ENCODE results near the gene ATP2B2. TPM values are rescaled to one million over a fixed set of nuclear protein-coding genes. Genes with fewer than 3 reads are reported as not detected.

The ATP2B2 gene
- total RNA-seq, 1 donor from 2014 or later, result 0.06 TPM

- no peak overlapping the region for H3K27ac ChIP-seq
- intact Hi-C loops (cut with DNase I), result no loop called here
- H3K9me3 ChIP-seq, result no peaks in the 10 kb centered on the region
- ATAC-seq (no peak), DNase-seq (no peak)
- H3K4me1 ChIP-seq, result no peaks in the 10 kb centered on the region
- H3K27me3 ChIP-seq, result no peaks in the 10 kb centered on the region
- no peak overlapping the region for H3K4me3 ChIP-seq
- TF ChIP-seq CTCF (IDR thresholded peaks at IDR 0.05), result no peak
- H3K36me3 ChIP-seq, result no peaks in the 10 kb centered on the region
Measured at GRCh38 chr3:10489746-10490483, 15.5 kb downstream of the ATP2B2 start.

GRCh38 chr3:10487988-10488633 is 17.3 kb downstream of the ATP2B2 start:
- TF ChIP-seq CTCF (IDR thresholded peaks at IDR 0.05), result no peak
- no peak for DNase-seq
- no peaks in the 10 kb centered on the region for H3K9me3 ChIP-seq
- H3K4me3 ChIP-seq, result no peak overlapping the region
- no peak for ATAC-seq
- H3K27ac ChIP-seq, result no peak overlapping the region
- H3K27me3 ChIP-seq, result no peaks in the 10 kb centered on the region
- H3K36me3 ChIP-seq, result no peaks in the 10 kb centered on the region
- no peaks in the 10 kb centered on the region for H3K4me1 ChIP-seq
- intact Hi-C loops (cut with DNase I), result no loop called here

GRCh38 chr3:10485806-10486205 is 19.6 kb downstream of the ATP2B2 start:
- H3K27me3 ChIP-seq, result no peaks in the 10 kb centered on the region
- no peak for DNase-seq

GRCh38 chr3:10485380-10485779 is 20.0 kb downstream of the ATP2B2 start:
- intact Hi-C loops (cut with DNase I), result no loop called here
- TF ChIP-seq CTCF (IDR thresholded peaks at IDR 0.05), result no peak
- ATAC-seq, result no peak

More at GRCh38 chr3:10485806-10486205, 19.6 kb downstream of the ATP2B2 start:
- ATAC-seq, result no peak
- H3K4me3 ChIP-seq, result no peak overlapping the region
- no peaks in the 10 kb centered on the region for H3K9me3 ChIP-seq
- H3K4me1 ChIP-seq, result no peaks in the 10 kb centered on the region
- intact Hi-C loops (cut with DNase I), result no loop called here
- no peaks in the 10 kb centered on the region for H3K36me3 ChIP-seq
- TF ChIP-seq CTCF (IDR thresholded peaks at IDR 0.05), result no peak
- no peak overlapping the region for H3K27ac ChIP-seq

DNA sequence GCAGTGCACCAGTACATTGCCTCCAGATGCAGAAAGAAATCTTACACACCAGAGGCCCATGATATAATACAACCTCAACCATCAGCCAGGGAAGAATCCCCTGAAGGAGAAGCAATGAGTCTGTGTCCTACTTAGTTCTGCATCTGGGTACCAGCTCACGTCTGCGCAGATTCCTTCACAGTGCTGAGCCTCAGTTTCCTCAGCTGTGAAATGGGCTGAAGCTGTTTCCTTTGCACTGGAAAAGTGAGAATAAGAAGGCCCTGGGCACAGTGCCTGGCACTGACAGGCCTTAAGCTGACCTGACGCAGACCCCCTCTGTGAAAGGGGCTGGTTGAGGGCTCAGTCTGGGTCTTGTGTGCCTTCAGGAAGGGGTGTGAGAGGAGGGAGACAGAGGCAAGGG is 20.7 kb downstream of the ATP2B2 start:
- intact Hi-C loops (cut with DNase I), result no loop called here
- ATAC-seq (no peak), DNase-seq (no peak)
- no peaks in the 10 kb centered on the region for H3K27me3 ChIP-seq
- H3K9me3 ChIP-seq, result no peaks in the 10 kb centered on the region
- no peak for TF ChIP-seq CTCF (IDR thresholded peaks at IDR 0.05)
- no peaks in the 10 kb centered on the region for H3K36me3 ChIP-seq
- no peaks in the 10 kb centered on the region for H3K4me1 ChIP-seq
- H3K4me3 ChIP-seq, result no peak overlapping the region
- H3K27ac ChIP-seq, result no peak overlapping the region

More at GRCh38 chr3:10485380-10485779, 20.0 kb downstream of the ATP2B2 start:
- no peak overlapping the region for H3K27ac ChIP-seq
- DNase-seq, result no peak
- H3K36me3 ChIP-seq, result no peaks in the 10 kb centered on the region
- H3K27me3 ChIP-seq, result no peaks in the 10 kb centered on the region
- H3K4me3 ChIP-seq, result no peak overlapping the region
- no peaks in the 10 kb centered on the region for H3K9me3 ChIP-seq
- no peaks in the 10 kb centered on the region for H3K4me1 ChIP-seq

Data from upper lobe of right lung (tissue), 1 donor.